Astrocyte of the cerebellum (primary cell): ENCODE measurements around the gene RASL12.
"Not testable (repeated sequence)": the region's sequence is repeated elsewhere in the genome, so short reads cannot be mapped to it uniquely, and the experiment has no call there.

ENCODE experiments used
- DNase-seq: peaks from one replicate; pipeline ENCODE4 v3.0.0-alpha.2; 2011; ENCODE audit warnings: low read depth
- H3K4me3 ChIP-seq: 2 replicates; pipeline ENCODE4 v1.5.1; 2011; ENCODE audit warnings: mild to moderate bottlenecking, low read depth, low read length, moderate library complexity
- in situ Hi-C: cut with HindIII; loops from 2 replicates; pipeline ENCODE4 v1.10.0; 2017; ENCODE audit warnings: low sequenced_read_pairs
- TF ChIP-seq, protein P1 (sequence below): IDR thresholded peaks from 2 replicates; pipeline ENCODE4 v1.5.1; 2012; ENCODE audit warnings: low read length, low read depth, moderate library complexity, mild to moderate bottlenecking; ENCODE audit errors: missing control alignments

The RASL12 gene

DNA sequence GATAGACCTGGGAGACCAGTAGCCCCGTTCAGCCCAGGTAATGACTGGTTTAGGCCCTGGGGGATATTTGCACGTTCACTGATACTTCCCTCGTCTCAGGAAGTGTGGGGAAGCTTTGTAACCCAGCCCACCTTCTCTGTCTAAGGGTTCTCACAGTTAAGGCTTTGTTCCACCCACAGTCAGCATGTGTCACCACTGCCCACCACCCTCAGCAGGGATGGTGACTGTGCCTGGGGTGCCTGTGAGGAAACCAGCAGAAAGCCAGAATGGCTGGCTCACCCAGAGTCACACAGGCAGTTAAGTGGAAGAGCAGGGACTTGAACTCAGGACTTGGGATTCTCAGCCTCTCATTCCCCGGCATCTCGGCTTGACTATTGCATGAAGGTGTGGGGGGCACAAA is 14.0 kb upstream of the RASL12 start:
- TF ChIP-seq, protein P1, sequence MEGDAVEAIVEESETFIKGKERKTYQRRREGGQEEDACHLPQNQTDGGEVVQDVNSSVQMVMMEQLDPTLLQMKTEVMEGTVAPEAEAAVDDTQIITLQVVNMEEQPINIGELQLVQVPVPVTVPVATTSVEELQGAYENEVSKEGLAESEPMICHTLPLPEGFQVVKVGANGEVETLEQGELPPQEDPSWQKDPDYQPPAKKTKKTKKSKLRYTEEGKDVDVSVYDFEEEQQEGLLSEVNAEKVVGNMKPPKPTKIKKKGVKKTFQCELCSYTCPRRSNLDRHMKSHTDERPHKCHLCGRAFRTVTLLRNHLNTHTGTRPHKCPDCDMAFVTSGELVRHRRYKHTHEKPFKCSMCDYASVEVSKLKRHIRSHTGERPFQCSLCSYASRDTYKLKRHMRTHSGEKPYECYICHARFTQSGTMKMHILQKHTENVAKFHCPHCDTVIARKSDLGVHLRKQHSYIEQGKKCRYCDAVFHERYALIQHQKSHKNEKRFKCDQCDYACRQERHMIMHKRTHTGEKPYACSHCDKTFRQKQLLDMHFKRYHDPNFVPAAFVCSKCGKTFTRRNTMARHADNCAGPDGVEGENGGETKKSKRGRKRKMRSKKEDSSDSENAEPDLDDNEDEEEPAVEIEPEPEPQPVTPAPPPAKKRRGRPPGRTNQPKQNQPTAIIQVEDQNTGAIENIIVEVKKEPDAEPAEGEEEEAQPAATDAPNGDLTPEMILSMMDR: no peak
- DNase-seq: no peak
- no peak overlapping the region for H3K4me3 ChIP-seq
- in situ Hi-C loops: no loop called here

- no peak for DNase-seq
- no peak overlapping the region for H3K4me3 ChIP-seq
- in situ Hi-C loops: no loop called here
- TF ChIP-seq, protein P1: no peak
These were observed 13.5 kb upstream of the RASL12 start for GRCh38 chr15:65081270-65081669.

- no peak overlapping the region for H3K4me3 ChIP-seq
- no peak for DNase-seq
- in situ Hi-C loops: no loop called here
- TF ChIP-seq, protein P1: no peak
These were observed 11.8 kb upstream of the RASL12 start for GRCh38 chr15:65079580-65079979.

GRCh38 chr15:65077981-65078352 is 10.2 kb upstream of the RASL12 start:
- DNase-seq: no peak
- TF ChIP-seq, protein P1: peak; percentile 60
- H3K4me3 ChIP-seq: no peak overlapping the region
- in situ Hi-C loops: no loop called here

- no peak overlapping the region for H3K4me3 ChIP-seq
- in situ Hi-C loops: no loop called here
- TF ChIP-seq, protein P1: no peak
- no peak for DNase-seq
These were observed 9.6 kb upstream of the RASL12 start for GRCh38 chr15:65077291-65077980.

DNA sequence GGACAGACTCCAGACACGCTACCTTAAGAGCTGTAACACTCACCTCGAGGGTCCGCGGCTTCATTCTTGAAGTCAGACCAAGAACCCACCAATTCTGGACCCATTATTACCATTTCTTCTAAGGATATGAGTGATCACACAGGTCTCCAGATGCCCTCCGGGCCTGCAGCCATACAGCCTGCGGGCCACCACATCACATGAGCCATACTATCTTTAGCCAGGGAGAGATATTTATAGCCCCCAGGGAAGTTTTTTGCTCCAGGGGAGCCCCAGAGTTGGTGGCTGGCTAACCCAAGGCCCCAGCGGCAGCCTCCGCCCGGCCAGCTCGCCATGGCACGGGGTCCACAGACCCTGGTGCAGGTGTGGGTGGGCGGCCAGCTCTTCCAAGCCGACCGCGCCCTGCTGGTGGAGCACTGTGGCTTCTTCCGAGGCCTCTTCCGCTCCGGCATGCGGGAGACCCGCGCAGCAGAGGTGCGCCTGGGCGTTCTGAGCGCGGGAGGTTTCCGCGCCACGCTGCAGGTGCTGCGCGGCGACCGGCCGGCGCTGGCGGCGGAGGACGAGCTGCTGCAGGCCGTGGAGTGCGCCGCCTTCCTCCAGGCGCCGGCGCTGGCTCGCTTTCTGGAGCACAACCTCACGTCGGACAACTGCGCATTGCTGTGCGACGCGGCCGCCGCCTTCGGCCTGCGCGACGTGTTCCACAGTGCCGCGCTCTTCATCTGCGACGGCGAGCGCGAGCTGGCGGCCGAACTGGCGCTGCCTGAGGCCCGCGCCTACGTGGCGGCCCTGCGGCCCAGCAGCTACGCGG is 8.9 kb upstream of the RASL12 start, which contains the start of gene KBTBD13:
Gene KBTBD13 (plus strand): TSS at position 261 of the 805 bp plus-strand sequence. CDS start 70 bp downstream, at position 331.
- no peak for DNase-seq
- in situ Hi-C loops: no loop called here
- TF ChIP-seq, protein P1: no peak
- no peak within 1 kb of the TSS for H3K4me3 ChIP-seq

- in situ Hi-C loops, H3K4me3 ChIP-seq, DNase-seq: not testable (repeated sequence)
These were observed 8.0 kb upstream of the RASL12 start for GRCh38 chr15:65075607-65076395.

- in situ Hi-C loops, DNase-seq, H3K4me3 ChIP-seq: not testable (repeated sequence)
These were observed 7.2 kb upstream of the RASL12 start for GRCh38 chr15:65074946-65075345.
